ENCODE data around the gene GPR153.

Gene GPR153

GRCh38 chr1:6270401-6270800 is 9.5 kb upstream of the GPR153 start:
- in situ Hi-C loops (cut with HindIII; ENCODE audit: low sequenced_read_pairs): no loop called here

DNA sequence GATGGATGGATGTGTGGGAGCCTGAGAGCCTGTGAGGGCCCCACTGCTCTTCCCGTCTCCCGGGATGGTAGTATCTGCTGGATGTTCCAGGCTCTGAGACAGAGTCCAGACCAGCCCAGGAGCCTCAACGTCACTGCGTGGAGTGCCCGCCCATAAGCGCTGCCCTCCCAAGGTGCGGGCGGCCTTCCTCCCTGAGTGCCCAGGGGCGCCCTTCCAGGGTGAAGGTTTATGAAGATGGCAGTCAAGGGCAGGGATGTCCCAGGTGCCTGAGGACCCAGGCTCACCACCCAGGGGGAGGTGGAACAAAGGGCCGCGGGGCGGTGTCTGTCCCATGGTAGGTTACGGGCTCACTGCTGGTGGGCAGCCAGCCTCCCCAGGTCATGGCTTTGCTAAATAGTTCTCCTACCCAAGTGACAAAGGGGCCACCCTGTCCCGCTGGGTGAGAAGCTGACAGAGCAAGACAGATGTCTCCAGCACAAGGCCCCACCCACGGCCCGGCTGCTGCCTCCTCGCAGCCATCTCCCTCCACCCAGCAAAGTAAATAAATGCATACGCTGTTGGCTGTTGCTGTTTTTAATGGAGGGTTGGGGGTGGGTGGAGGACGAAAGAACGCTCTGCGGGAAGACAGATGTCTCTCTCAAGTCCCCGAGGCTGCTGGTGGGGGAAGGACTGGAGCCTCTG is 9.0 kb upstream of the GPR153 start:
- in situ Hi-C loops (cut with HindIII; ENCODE audit: low sequenced_read_pairs): no loop called here

- in situ Hi-C loops (cut with HindIII; ENCODE audit: low sequenced_read_pairs): no loop called here
Observed at GRCh38 chr1:6269296-6269695, 8.4 kb upstream of the GPR153 start.

- in situ Hi-C loops (cut with HindIII; ENCODE audit: low sequenced_read_pairs): no loop called here
Observed at GRCh38 chr1:6268415-6268814, 7.5 kb upstream of the GPR153 start.

- in situ Hi-C loops (cut with HindIII; ENCODE audit: low sequenced_read_pairs): no loop called here
Observed at GRCh38 chr1:6267686-6268322, 6.9 kb upstream of the GPR153 start.

- in situ Hi-C loops (cut with HindIII; ENCODE audit: low sequenced_read_pairs): no loop called here
Observed at GRCh38 chr1:6266641-6267040, 5.7 kb upstream of the GPR153 start.

- in situ Hi-C loops (cut with HindIII; ENCODE audit: low sequenced_read_pairs): no loop called here
Observed at GRCh38 chr1:6265151-6265550, 4.3 kb upstream of the GPR153 start.

DNA sequence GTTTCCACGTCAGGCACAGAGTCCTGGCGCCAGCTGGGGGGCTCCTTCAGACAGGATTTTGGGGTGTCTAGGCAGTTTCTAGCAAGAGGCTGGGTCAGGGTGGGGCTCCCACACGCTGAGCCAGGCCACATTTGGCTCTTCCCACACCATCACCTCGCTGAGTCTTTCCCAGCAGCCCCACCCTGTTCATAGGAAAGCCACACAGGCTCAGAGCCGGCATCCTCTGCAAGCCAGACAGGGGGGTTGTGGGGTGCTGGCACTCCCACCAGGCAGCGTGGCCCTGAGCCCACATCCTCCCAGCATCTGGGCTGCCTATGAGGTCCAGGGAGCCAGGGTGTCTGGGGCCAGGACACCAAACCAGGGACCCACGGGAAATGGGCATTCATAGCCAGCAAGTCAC is 2.8 kb upstream of the GPR153 start:
- in situ Hi-C loops (cut with HindIII; ENCODE audit: low sequenced_read_pairs): loop anchor here (5.0 kb wide), 1 partner anchor 69 kb away; no protein-coding TSS in a partner anchor

DNA sequence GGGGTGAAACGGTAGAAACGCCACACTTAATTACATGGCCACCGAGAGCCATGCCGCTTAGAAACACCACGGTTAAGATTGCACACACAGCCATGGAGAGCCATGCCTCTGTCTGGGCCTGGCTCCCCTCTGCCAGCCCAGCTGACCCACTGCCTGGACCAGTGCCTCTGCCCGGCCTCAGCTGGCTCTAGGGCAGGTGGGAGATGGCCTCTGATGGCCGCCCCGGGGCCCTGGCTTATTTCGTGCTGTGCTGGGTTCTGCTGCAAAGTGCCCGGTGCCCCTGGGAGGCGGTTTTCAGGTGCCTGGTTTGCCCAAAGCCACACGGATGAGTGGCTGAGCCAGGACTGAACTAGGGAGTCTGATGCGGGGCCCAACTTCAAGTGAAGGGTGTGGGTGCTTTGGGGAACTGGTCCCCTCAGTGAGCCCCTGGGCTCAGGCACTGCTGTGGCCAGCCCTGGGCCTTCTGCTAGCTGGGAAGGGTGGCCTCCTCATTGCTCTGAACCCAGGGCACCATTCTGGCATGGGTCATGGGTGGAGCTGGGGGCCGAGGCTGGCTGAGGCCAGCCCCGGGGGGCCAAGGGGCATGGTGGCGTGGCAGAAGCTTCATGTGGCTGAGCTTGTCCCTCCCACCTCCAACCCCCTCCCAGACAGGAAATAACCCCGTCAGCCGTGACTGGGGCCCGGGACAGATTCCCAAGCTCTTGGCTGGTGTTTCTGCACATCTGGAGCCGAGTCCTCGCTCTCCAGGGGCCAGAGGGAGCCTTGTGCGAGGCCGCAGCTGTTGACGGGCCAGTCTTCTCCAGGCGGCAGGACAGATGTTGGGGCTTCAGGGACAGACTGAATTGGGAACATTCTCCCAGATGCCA is 1.9 kb upstream of the GPR153 start:
- in situ Hi-C loops (cut with HindIII; ENCODE audit: low sequenced_read_pairs): loop anchor here (5.0 kb wide), 1 partner anchor 70 kb away; no protein-coding TSS in a partner anchor

DNA sequence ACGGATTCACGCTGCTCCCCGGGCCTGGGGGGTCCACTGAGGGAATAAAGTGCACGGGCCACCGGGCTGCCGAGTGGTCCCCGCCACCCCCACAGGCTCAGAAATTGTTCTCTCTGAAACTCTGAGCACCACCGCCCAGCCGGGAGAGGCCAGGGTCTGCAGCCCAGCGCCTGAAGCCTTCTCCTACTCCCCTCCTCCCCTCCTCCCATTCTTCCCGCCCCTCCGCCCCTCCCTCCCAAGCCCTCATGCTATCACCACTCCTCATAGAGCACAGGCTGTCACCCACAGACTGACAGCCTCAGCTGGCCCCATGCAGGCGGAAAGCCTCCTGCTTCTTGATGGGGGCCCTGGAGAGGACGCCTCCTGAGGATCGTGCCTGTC is 707 bp upstream of the GPR153 start:
- in situ Hi-C loops (cut with HindIII; ENCODE audit: low sequenced_read_pairs): loop anchor here (5.0 kb wide), 1 partner anchor 71 kb away; no protein-coding TSS in a partner anchor

GRCh38 chr1:6260433-6260934 is 414 bp downstream of the GPR153 start:
- in situ Hi-C loops (cut with HindIII; ENCODE audit: low sequenced_read_pairs): loop anchor here (5.0 kb wide), 1 partner anchor 72 kb away; no protein-coding TSS in a partner anchor

GRCh38 chr1:6259491-6260362 is 1.2 kb downstream of the GPR153 start:
- in situ Hi-C loops (cut with HindIII; ENCODE audit: low sequenced_read_pairs): loop anchor here (5.0 kb wide), 1 partner anchor 73 kb away; no protein-coding TSS in a partner anchor

DNA sequence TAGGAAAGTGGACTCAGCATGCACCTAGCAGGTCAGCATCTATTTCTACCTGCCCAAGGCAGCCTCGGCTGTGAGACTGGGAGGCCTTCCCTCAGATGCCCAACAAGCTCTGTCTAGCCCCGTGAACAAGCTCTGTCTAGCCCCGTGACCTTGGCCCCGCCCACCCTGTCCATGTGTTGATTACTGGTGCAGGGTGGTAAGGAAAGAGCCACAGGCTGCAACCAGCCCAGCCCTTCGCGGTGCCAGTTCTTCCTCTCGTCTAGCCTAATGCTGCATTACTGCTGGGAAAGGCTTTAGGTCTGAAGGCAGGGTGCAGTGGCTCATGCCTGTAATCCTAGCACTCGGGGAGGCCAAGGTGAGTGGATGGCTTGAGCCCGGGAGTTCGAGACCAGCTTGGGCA is 2.2 kb downstream of the GPR153 start:
- in situ Hi-C loops (cut with HindIII; ENCODE audit: low sequenced_read_pairs): no loop called here

DNA sequence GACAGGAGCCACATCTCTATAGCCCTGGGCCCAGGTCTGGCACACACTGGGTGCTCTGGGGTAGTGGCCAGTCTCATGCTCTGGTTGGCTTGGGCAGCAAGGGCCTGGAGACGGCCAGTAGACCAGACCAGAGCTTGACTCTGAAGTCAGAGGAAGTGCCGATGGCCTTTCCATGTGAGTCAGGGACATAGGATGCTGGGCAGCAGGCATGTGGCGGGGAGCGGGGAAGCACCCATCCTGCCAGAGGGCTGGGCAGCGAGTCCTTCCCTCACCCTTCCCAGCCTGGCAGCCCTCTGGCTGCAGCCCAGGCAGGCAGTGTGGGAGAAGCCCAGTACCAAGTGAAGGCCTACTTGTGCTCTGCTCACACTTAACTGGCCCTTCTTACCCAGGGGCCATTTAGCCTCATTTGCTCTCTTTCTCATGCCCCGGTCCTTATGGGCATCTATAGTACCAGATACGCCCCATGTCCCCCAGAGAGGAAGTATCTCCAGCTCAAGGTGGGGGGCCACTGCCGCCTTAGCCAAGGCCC is 3.3 kb downstream of the GPR153 start:
- in situ Hi-C loops (cut with HindIII; ENCODE audit: low sequenced_read_pairs): no loop called here

DNA sequence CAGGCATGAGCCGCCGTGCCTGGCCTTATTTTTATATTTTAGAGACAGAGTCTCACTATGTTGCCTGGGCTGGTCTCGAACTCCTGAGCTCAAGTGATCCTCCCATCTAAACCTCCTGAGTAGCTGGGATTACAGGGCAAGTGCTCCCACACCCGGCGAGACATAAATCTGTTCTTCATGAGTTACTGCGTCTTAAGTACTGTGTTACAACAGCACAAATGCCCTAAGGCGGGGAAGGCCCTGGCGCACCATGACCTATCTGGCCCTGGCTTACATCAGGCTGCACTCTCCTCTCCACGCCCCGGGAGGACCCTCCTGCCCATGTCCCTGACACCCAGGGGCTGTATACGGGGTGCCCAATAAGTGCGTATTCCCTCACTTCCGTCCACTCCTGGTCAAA is 4.3 kb downstream of the GPR153 start:
- in situ Hi-C loops (cut with HindIII; ENCODE audit: low sequenced_read_pairs): no loop called here

DNA sequence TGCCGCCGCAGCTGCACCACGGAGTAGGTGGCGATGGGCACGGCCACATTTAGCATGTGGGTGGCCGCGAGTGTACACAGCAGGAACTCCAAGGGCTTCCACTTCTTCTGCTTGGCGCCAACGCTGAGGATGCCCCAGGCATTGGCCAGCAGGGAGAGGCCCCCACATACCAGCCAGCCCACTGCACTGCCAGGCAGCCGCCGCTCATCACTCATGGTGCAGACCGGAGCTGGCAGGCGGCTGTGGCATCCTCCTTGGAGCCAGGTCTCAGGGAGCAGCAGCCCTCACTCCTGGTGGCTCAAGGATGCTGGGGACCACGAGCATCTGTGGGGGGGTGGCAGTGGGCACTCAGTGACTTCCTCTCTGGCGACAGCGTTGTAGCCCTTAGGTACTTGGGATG is 6.2 kb downstream of the GPR153 start:
- in situ Hi-C loops (cut with HindIII; ENCODE audit: low sequenced_read_pairs): no loop called here

GRCh38 chr1:6253380-6253779 is 7.5 kb downstream of the GPR153 start:
- in situ Hi-C loops (cut with HindIII; ENCODE audit: low sequenced_read_pairs): no loop called here

- in situ Hi-C loops (cut with HindIII; ENCODE audit: low sequenced_read_pairs): no loop called here
Observed at GRCh38 chr1:6252374-6252710, 8.6 kb downstream of the GPR153 start.

GRCh38 chr1:6251681-6252373 is 9.1 kb downstream of the GPR153 start:
- in situ Hi-C loops (cut with HindIII; ENCODE audit: low sequenced_read_pairs): no loop called here

- in situ Hi-C loops (cut with HindIII; ENCODE audit: low sequenced_read_pairs): no loop called here
Observed at GRCh38 chr1:6251233-6251632, 9.7 kb downstream of the GPR153 start.
